ENCODE data around the gene EPHA3. TPM values are rescaled to one million over a fixed set of nuclear protein-coding genes. Genes with fewer than 3 reads are reported as not detected.

Gene EPHA3
- total and polyA plus RNA-seq, 7 donors, result 0.12 to 2.4 (median 0.64) TPM

GRCh38 chr3:89179355-89180001, 72.1 kb downstream of the EPHA3 start:
- Histone ChIP-seq H3K9me3 (no peaks in the 10 kb centered on the region), H3K4me3 (no peak overlapping the region), H3K36me3 (ENCODE audit: insufficient read depth in 1 of 2, low read depth in 1 of 2) (no peaks in the 10 kb centered on the region), H3K27me3 (ENCODE audit: insufficient read depth in 3 of 3, low read length in 2 of 3) (no peaks in the 10 kb centered on the region), H3K4me1 (no peaks in the 10 kb centered on the region), H3K27ac (no peak overlapping the region)
- intact Hi-C loops (cut with DNase I), result no loop called here
- DNase-seq (no peak), ATAC-seq (no peak)
- 29 to 41% (median 37%) methylated on average over 3 of the region's 3 CpGs for WGBS, 3 donors
- TF ChIP-seq CTCF (IDR thresholded peaks at IDR 0.05), result no peak

- H3K4me3 ChIP-seq, result no peak overlapping the region
- H3K27me3 ChIP-seq (ENCODE audit: insufficient read depth in 3 of 3, low read length in 2 of 3), result no peaks in the 10 kb centered on the region
- H3K9me3 ChIP-seq, result no peaks in the 10 kb centered on the region
- no peaks in the 10 kb centered on the region for H3K36me3 ChIP-seq (ENCODE audit: insufficient read depth in 1 of 2, low read depth in 1 of 2)
- no peak for ATAC-seq
- TF ChIP-seq CTCF (IDR thresholded peaks at IDR 0.05), result no peak
- H3K4me1 ChIP-seq, result no peaks in the 10 kb centered on the region
- H3K27ac ChIP-seq, result no peak overlapping the region
- WGBS, 3 donors, result 3 to 8% (median 8%) methylated on average over 2 of the region's 2 CpGs
- no peak for DNase-seq
- intact Hi-C loops (cut with DNase I), result no loop called here
Measured at GRCh38 chr3:89180334-89180733, 72.9 kb downstream of the EPHA3 start.

DNA sequence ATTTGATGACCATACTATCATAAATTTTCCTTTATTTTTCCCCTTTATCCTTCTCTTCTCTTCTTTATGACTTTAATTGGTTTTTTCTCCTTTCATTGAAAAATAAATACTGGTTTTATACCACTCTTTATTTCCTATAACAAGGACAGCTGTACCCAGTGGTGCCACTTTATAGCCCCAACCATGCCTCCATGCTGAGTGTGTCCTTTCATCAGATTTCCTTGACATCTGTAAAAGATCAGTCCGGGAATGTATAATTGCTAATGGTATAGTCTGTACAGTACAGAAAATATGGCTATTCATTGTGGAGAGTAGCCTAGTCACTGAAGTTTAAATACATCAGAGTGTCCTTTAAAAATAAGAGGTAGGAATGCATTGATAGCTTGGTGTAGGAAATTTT, 74.6 kb downstream of the EPHA3 start:
- TF ChIP-seq CTCF (IDR thresholded peaks at IDR 0.05), result no peak
- Histone ChIP-seq H3K9me3 (no peaks in the 10 kb centered on the region), H3K27ac (no peak overlapping the region), H3K36me3 (ENCODE audit: insufficient read depth in 1 of 2, low read depth in 1 of 2) (no peaks in the 10 kb centered on the region), H3K27me3 (ENCODE audit: insufficient read depth in 3 of 3, low read length in 2 of 3) (no peaks in the 10 kb centered on the region), H3K4me1 (no peaks in the 10 kb centered on the region), H3K4me3 (no peak overlapping the region)
- WGBS, 3 donors, result 37 to 58% (median 55%) methylated on average over 1 of the region's 1 CpG
- DNase-seq (no peak), ATAC-seq (no peak)
- intact Hi-C loops (cut with DNase I), result no loop called here

DNA sequence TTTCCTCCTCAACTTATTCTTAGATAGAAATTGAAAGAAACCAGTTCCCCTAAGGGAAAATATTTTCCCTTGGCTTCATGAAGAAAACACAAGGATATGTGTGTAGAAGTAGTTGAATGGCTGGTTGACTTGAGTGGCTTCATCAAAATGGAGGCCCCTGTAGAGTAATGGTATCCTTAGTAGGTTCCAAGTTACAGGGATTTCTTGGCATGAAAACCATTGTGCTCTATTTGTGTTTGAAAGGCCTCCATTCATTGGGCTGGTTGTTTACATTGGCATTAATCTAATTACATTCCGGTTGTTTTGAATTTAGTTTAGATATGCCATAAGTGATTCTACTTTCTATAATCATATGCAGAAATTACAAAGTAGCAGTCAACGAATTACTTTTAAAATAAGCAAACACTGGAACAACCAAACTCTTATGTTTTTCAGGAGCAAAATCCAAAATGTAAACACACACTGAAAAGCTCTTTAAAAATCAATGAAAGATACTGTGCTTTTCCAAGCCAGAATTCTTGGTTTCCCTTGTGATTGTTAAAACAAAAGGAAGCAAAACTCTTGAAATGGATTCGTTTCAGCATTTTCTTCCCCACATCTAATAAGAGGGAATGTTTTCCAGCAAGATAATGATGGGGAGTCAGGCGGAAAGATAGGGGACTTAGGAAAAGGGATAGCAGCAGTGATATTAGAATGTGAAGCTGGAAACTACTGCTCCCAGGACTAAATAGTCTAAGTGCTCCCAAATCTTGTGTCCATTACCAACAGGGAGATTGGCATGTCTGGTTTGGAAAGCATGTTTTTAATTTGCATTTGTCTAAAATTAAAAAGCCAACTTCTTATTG, 77.0 kb downstream of the EPHA3 start:
- Histone ChIP-seq H3K27me3 (ENCODE audit: insufficient read depth in 3 of 3, low read length in 2 of 3) (no peaks in the 10 kb centered on the region), H3K4me1 (no peaks in the 10 kb centered on the region), H3K4me3 (no peak overlapping the region), H3K36me3 (ENCODE audit: insufficient read depth in 1 of 2, low read depth in 1 of 2) (no peaks in the 10 kb centered on the region), H3K9me3 (no peaks in the 10 kb centered on the region), H3K27ac (no peak overlapping the region)
- 55 to 64% (median 57%) methylated on average over 4 of the region's 4 CpGs for WGBS, 3 donors
- intact Hi-C loops (cut with DNase I), result no loop called here
- TF ChIP-seq CTCF (IDR thresholded peaks at IDR 0.05), result no peak
- no peak for DNase-seq
- ATAC-seq, result no peak
